ENCODE measurements around the gene SORL1.

DNA sequence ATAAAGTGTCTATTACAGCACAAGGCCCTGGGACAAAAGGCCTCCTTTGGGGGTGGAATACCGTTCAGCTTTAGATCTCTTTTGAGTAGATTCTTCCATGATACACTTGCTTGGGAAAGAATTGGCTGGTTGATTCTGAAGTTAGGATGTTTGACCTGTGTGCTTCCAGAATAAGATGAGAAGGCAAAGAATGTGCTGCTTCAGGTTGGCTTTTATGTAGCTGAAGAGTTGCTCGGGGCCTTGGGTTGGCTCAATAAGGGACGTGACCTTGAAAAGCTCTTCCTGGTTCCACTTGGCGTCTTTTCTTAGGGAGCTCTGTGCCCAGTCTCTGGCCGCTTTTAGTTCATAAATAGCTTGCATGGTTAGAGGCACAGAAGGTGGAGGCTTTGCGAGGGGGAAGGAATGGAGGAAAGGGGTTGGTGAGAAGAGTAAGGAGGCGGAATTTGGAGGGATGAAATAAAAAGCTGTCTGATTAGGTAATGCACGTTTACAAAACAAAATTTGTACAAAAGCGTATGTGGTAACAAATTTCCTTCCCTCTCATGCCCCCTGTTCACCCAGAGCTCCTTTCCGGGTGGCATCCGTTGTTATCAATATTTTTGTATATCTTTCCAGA, 4.8 kb downstream of the SORL1 start:
- TF ChIP-seq, protein P1, sequence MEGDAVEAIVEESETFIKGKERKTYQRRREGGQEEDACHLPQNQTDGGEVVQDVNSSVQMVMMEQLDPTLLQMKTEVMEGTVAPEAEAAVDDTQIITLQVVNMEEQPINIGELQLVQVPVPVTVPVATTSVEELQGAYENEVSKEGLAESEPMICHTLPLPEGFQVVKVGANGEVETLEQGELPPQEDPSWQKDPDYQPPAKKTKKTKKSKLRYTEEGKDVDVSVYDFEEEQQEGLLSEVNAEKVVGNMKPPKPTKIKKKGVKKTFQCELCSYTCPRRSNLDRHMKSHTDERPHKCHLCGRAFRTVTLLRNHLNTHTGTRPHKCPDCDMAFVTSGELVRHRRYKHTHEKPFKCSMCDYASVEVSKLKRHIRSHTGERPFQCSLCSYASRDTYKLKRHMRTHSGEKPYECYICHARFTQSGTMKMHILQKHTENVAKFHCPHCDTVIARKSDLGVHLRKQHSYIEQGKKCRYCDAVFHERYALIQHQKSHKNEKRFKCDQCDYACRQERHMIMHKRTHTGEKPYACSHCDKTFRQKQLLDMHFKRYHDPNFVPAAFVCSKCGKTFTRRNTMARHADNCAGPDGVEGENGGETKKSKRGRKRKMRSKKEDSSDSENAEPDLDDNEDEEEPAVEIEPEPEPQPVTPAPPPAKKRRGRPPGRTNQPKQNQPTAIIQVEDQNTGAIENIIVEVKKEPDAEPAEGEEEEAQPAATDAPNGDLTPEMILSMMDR (IDR thresholded peaks at IDR 0.05) = no peak
- no peak for TF ChIP-seq EP300 (IDR thresholded peaks at IDR 0.05)
